Measurements from ENCODE around the gene OSER1.

OSER1 gene

DNA sequence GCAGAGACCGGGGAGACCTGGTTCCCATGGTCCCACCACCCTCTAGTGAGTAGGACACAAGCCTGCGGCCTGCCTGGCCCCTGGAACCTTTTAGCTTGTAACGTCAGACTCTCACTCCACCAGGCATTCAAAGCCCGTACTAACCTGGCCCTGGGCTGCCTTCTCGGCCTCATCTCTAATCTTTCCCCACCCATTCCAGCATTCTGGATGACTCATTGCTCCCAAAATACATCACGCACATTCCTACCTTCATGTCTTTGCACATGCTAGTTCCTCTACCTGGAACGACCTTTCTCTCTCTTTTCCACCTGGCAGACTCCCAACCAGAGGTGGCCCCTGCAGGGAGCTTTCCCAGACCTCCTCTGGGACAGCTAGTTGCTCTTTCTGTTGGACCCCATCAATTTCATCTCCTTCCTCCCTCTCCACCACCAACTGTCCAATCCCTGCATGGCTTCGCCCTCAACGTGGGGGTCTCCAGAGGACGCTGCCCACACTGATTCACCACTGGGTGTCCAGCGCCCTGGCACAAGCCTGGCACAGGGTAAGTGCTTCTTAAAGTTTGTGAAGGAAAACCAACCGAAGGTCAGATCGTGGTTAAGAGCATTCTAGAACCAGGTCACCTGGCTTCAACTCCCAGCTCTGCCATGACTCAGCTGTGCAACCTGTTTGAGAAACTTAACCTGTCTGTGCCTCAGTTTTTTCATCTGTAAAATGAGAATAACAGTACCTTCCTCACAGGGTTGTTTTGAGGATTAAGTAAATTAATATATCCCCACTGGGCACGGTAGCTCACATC lies 58.8 kb downstream of the OSER1 start:
- Histone ChIP-seq H3K4me3 (ENCODE audit: low read length) (no peak overlapping the region), H3K4me1 (ENCODE audit: control insufficient read depth, low read depth, low read length) (no peaks in the 10 kb centered on the region), H3K9ac (ENCODE audit: low read length) (no peak overlapping the region), H3K27me3 (ENCODE audit: control insufficient read depth, insufficient read depth, low read length) (no peaks in the 10 kb centered on the region), H3K27ac (ENCODE audit: low read length) (no peak overlapping the region), H3K9me3 (ENCODE audit: control insufficient read depth, low read depth, low read length) (no peaks in the 10 kb centered on the region), H3K36me3 (ENCODE audit: control insufficient read depth, low read depth, low read length) (no peaks in the 10 kb centered on the region)

DNA sequence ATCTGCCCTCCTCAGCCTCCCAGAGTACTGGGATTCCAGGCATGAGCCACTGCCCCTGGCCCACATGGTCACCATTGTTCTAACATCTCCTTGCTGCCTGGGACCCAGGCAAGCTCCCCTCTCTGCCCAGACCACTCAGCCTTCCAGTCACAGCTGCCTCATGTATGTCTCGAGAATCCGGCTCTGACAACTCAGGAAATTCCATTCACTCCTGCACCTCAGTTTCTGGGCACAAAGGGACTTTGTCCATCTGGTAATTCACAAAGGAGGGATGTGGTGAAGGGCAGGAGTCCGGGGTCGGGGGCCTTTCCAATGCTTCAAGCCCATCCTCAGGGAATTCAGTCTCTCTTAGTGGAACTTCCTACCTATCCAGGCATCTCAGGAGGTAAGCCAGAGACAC lies 64.3 kb downstream of the OSER1 start:
- H3K27me3 ChIP-seq (ENCODE audit: control insufficient read depth, insufficient read depth, low read length) = no peaks in the 10 kb centered on the region

More for the DNA sequence above, 64.3 kb downstream of the OSER1 start:
- Histone ChIP-seq H3K4me1 (ENCODE audit: control insufficient read depth, low read depth, low read length) (no peaks in the 10 kb centered on the region), H3K36me3 (ENCODE audit: control insufficient read depth, low read depth, low read length) (no peaks in the 10 kb centered on the region), H3K9ac (ENCODE audit: low read length) (no peak overlapping the region), H3K4me3 (ENCODE audit: low read length) (no peak overlapping the region), H3K27ac (ENCODE audit: low read length) (no peak overlapping the region), H3K9me3 (ENCODE audit: control insufficient read depth, low read depth, low read length) (no peaks in the 10 kb centered on the region)

Measured in iPS-18a (cell line).